HG03432 (cell line): ENCODE measurements around the gene UXS1.
A peak's percentile ranks its signal among the peaks of the same experiment; 100 is the strongest.

Experiments used
- ATAC-seq: cut with Tn5 transposase; IDR thresholded peaks from one replicate; pipeline ENCODE4 v1.9.1; 2021; ENCODE audit warnings: mild to moderate bottlenecking, moderate library complexity; ENCODE audit not compliant: unreplicated experiment

The UXS1 gene

DNA sequence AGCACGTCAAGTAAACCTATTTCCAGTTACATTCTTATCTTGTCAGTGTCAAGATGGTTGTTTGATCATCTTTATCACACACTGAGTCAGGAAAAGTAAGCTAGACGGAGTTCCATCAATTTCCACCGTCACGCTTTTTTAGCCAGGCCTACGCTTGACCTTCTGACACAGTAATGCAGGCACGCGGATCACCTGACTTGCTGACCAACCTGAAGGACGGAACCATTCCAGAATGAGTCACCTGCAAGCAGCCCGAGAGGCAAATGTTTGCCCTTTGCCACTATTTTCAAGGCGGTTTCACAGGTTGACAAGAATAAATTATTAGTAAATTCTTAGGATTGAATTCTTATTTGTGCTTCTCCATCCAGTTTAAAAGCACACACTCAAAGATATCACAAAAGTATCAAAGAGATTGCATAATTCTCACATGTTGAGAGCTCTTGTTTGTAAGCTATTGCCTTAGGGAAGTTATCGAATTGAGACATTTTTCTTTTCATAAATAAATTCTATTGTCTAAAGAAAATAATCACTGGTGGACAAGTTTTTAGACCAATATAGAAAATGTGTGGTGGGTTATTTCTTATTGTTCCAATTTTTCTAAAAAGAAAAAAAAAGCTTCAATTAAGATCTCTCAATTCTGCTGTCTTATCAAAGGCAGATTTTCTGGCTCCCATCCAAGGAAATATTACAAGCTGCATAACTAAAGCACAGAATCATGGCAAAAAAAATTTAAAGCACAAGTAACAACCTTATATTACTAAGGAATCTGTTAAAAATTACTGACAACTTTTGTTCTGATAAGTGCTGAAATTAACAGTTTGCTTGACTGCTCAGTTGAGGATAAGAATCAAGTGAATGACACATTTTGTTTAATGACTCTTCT, 31.9 kb downstream of the UXS1 start:
- no peak for ATAC-seq

DNA sequence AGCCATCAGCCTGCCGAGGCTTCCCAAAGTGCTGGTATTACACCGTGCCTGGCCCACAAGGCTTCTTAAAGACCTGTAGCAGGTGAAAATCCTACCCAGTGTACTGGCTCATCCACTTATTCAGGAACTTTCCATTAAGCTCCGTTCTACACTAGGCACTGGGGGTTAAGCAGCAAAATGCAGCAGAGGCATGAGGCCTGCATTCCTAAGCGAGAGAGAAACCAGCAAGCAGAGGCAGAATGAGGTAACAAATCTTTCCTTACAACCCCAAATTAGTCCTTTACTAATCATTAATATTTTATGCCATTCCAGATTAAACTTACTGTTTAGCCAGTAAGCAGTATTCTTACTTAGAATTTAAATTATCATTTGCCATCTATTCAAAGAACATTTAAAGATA, 32.8 kb downstream of the UXS1 start:
- ATAC-seq = no peak

DNA sequence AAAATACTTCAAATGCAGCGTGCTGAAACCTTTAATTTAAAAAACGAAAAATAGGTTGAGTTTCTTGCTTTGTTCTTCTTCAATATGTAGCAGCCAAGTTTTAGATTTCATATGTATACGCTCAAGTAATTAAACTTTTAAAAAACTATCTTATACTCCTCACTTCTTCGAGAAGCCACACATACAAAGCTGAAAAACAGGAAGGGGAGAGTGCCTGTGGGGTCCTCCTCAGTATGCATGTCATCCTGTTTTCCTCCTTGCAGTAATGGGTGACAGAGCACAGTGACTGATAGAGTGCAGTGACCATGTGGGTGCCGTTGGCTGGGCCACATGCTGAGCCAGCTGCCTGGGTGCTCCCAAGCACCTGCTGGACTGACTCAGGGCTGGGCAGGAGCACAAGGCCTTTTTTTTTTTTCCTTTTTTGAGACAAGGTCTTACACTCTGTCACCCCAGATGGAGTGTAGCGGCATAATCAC, 33.3 kb downstream of the UXS1 start:
- peak; percentile 57 for ATAC-seq

DNA sequence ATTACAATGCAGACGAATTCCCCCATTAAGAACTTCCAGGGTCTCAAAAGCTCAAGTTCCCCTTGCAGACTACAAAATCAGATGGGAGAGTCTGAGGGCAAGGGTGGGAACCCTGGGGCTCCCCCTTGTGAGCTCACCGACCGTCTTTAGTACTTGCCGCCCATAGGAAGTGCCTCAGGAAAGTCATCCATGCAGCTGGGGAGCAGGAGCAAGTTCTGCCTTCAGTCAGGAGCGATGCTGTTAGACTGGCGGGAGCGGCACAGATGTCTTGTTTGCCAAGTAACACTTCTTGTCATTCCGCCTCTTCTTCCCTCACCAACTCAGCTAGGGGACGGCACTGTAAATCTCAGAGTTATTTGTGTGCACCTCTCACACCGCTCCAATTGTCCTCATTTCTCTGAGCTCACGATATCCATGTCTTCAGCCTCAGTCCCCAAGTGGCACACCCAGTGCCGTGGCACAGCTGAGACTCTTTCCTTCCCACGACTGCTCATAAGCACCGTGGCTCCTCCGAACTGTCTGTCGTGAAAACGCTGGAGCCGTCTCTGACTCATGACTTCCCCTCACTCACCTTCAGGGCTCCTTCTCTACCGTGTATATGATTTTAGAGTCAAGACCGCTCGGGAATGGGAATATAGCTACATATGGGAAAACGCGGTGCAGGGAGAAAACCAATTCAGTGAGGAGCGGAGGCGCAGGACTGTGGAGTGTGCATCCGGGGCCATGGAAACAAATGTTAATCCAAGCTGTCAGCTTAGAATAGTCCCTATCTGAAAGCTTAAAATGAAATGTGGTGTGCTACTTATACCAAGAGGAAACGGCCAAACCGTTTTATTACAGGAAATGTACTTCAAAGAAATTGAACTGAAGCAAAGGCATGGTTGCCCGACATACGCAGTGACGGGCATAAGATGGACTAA, 34.0 kb downstream of the UXS1 start:
- peak; percentile 64 for ATAC-seq

DNA sequence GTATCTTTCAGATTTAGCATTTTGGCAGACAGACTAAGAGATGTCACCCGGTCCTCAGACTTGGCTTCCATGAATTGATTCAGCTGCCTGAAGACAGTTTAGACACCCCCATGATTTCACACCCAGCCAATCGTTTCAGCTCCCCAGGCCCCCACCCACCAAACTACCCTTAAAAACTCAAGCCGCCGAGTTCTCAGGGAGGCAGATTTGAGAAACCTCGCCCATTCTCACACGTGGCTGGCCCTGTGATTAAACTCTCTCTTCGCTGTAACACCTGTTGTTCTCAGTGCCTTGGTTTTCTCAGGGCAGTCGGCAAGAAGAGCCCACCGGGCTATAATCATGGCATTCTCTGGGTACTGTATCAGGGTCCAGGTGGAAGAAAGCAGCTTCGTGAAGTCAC, 35.2 kb downstream of the UXS1 start:
- no peak for ATAC-seq

DNA sequence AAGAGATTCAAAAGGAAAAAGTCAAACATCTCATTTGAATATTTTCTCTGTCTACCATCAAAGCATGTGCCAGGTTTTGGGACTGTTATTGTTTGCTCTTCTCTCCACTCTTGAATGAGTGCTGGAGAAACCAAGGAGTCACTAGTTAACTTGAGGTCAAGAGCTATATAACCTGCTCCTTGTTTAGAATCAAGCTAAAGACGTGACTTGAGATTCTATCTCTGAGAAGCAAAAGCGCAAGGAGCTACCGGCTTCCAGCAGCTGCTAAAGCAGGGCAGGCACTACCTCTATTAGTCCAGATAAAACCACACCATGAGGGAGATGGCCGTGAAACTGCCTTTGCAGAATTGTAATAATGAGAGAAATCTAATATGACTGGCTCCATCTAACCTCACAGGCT, 36.0 kb downstream of the UXS1 start:
- no peak for ATAC-seq

DNA sequence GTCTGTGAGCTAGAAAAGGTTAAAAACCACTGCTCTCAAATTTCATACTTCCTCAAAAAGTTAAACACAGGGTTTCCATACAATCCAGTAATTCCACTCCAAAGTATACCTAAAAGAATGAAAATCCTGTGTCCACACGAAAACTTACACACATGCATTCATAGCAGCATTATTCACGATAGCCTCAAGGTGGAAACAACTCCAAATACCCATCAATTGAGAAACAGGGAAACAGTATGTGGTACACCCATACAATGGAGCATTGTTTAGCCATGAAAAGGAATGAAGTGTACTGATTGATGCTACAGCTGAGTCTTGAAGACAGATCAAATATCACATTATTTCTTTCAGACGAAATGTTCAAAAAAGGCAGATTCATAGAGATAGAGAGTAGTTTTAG, 36.7 kb downstream of the UXS1 start:
- no peak for ATAC-seq

DNA sequence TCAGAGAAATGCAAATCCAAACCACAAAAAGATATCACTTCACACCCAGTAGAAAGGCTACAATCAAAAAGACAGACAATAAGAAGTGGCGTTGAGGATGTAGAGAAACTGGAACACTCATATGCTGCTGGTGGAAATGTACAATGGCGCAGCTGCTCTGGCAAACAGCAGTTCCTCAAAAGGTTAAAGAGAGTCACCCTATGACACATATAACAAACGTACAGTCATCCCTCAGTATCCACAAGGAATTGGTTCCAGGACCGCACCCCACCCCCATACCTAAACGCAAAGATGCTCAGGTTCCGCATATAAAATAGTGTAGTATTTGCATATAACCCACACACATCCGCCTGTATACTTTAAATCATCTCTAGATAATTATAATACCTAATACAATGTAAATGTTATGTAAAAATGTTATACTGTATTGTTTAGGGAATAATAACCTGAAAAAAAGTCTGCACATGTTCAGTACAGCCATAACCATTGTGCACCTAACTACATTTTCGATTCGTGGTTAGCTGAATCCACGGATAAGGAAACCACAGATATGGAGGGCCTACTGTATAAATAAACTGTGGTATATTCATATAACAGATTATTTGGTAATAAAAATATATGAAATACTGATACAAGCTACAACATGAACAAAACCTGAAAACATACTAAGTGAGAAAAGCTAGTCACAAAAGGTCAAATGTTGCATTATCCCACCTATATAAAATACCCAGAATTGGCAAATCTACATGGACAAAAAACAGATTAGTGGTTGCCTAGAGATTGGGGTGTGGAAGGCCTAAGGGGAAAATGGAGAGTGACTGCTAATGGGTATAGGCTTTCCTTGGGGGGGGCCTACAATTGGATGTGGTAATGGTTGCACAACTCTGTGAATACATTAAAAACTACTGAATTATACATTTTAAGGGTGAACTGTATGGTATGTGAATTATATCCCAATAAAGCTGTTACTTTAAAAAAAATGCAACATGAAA, 37.5 kb downstream of the UXS1 start:
- ATAC-seq = no peak

DNA sequence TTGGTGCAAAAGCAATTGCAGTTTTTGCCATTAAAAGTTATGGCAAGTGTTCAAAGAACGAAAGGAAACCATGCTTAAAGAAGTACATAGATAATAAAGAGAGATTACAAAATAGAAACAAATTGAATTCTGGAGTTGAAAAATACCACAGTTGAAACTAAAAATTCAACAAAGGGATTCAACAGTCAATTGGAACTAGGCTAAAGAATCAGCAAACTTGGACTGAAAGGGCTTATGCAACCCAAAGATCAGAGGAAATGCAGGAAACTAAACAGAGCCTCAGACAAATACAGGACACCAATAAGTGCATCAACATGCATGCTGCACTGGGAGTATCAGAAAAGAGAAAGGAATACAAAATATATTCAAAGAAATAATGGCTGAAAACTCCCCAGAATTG, 40.3 kb downstream of the UXS1 start:
- ATAC-seq = no peak

DNA sequence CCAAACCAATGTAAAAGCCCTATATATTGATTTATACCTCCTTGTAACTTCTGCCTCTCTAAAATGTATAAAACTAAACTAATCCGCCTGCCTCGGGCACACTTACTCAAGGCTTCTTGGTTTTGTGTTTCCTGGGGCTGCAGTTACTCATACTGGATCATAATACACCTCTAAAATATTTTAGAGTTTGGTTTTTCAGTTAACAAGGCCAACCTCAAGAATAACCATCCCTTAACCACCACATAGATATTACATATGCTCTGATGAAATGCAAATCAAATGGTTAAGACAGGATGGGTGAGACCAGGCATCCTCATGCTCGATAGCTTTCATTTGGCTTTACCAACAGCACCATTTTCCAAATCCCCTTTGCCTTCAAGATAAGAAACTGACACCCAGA, 46.4 kb downstream of the UXS1 start:
- ATAC-seq = no peak

DNA sequence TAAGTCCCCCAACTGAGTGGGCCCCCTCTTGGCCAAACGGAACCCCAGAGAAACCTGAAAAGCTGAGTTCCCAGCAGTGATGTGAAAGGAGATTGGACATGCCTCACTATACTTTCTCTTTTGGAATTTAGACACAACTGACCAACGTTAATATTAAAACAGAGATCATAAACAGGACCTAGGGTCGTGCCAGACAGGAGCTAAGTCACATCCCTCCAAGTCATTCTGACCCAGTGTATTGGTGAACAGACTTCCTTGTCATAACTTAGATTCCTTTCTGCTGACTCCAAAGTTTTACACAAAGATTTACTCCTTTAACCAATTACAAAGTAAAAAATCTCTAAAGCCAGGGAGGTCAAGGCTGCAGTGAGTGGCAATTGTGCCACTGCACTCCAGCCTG, 46.9 kb downstream of the UXS1 start:
- ATAC-seq = no peak

DNA sequence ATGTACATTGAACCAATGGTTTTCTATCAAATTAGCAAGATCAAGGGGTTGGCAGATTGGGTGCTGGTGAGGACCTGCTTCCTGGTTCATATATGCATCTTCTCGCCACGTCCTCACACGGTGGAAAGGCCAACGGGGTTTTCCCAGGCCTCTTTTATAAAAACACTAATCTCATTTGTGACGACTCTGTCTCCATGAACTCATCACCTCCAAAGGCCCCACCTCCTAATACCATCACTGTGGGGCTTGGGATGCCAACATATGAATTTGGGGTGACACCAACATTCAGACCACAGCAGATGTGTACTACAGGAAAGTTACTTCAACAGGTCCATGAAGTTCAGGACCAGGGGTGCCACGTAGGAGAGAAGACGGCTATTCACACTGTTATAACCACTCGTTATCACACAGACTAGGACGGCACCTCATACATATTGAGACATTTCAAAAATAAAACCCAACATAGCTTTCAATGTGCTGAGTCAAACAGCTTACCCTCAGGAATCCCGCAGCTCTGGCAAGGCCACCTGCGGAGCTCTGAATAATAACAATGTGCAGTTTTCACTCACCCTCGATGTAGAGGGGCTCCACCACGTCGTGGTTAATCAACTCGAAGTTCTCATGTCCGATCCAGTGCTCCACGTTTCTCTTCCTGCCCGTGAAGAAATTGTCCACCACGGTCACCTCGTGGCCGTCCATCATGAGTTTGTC, 49.3 kb downstream of the UXS1 start:
- no peak for ATAC-seq

DNA sequence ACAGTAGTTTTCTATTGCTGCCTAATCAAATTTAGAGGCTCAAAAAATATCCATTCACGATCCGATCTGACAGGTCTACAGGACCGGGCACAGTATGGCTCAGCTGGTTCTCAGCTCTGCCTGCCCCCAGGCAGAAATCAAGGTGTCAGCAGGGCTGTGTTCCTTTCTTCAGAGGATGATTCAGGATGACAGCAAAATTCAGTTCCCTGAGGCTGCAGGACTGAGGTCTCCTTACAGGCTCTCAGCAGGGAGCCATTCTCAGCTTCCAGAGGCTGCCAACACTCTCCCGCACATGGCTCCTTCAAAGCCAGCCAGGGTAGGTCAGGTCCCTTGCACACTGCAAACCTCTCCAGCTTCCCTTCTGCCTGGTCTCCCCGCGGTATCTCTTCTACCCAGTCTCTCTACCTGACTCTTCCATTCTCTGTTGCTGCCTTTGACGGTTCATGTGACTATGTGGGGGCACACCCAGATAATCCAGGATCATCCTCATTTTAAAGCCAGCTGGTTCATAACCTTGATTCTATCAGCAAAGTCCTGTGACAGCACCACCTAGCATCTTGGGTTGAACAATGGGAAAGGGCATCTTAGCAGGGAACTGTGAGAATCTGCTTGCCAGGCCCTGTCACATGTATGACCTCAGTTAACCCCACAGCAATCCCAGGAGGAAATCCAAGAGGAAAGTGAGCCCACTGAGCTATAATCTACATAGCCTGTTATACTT, 50.4 kb downstream of the UXS1 start:
- ATAC-seq = no peak

DNA sequence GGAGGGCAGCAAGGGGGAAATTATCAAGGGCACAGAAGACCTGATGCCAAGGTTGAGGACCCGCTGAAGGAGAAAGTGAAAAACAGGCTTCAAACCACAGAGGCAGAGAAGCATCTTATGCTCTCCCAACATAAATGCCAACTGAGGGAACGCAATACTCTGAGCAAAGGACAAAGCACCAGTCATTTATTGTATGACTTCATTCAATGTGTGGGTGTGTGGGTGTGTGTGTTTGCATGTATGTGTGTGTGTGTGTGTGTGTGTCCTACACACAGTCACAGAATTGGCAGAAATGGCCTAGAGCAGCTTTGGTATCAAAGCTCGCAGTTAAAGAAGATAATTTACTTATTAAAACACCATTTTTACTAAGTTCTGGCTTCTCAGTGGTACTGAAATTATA, 51.4 kb downstream of the UXS1 start:
- no peak for ATAC-seq

DNA sequence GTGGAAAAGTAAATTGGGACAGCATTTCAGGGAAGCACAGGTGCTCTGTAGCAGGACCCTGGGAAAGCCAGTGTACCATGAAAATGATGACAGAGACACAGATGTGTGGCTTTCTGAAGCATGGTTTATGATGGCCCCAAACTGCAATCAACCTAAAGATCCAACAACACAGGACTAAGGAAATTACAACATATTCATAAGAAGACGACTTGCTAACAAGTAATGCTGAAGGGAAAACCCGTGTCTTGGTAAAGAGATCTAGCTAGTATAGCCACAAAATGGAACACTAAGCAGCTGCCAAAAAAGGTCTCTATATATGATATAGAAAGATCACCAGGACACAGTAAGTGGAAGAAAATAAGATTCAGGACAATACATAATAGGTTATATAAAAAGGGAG, 53.2 kb downstream of the UXS1 start:
- ATAC-seq = no peak

DNA sequence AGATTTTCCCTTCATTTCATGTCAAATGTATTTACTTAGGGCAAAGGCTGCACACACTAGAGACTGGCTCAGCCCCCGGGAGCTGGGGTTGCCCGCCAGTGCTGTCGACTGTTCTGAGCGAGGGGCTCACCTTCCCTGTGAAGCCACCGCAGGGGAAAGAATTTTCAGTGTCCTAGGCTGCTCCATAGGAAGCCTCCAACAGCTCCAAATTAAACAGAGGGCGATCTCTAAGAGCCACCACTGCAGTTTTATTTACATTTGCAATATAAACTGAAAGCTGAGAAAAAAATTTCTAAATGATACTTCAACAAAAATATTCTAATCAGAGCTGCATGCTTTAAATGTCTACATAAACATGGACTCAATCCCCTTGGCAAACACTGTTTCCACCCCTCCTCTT, 54.0 kb downstream of the UXS1 start:
- ATAC-seq = no peak

DNA sequence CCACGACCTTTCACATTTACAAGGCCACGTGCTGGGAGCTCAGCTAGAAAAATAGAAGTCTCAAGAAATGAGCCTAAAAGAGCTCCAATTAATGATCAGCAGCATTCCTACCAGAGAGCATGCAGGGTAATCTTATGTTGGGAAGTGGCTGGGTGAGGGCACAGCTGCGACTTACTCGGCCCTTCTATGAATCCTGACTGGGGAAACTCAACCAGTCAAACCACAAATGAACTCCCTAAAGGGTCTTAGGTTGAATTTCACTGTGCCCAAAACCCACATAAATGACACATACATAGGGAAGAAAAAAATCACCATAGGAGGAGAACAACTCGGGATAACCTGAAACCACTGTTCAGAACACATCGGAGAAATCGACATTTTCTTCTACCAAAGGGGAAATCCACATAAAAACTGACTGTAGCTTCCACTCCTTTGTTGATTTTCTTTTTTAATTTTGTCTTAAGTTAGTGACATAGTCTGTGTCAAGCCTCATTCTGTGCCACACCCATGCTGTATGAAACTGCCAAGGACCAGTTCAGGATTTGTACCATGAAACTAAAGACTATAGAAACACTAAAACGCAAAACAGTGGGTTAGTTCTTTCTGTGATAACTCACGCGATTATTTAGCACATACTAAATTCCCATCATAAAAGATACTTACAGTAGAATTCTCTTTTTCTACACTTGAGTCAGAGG, 54.7 kb downstream of the UXS1 start:
- ATAC-seq = no peak

DNA sequence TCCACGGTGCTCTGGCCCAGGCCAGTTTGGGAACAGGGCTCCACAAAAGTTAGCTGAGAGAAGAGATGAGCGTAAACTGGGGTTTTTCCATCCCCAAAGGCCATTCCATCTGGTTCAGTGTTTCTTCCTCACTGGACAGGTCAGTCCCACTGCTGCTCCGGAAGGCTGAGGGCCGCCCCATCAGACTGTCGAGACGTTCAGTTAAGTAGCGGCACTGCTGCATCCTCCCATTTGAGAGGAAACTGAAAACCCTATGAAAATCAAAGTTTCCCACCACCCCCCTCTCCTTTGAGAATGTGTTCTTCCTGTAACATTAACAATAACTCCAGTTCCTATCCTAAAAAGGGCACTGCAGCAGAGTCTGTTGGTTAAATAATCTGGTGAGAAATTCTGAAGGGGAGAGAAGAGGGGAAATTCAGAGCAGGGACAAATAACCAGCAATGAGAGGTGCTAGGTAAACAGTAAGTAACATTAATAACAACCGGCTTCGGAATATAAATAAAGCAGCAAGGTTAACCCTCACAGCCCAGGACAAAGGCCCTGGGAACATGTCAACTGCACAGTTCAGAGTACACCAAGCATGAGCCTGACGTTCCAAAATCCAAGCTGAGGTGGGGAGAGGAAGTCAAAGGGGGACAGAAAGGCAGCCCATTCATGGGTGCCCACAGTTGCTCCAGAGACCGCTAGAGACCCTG, 55.4 kb downstream of the UXS1 start:
- ATAC-seq = no peak
